GM18517 (cell line): ENCODE data around the gene AP3D1.
A peak's percentile ranks its signal among the peaks of the same experiment; 100 is the strongest.

Experiments
- ATAC-seq: cut with Tn5 transposase; IDR thresholded peaks from one replicate; pipeline ENCODE4 v1.9.1; 2021; ENCODE audit warnings: mild to moderate bottlenecking, moderate library complexity; ENCODE audit not compliant: unreplicated experiment

The AP3D1 gene

DNA sequence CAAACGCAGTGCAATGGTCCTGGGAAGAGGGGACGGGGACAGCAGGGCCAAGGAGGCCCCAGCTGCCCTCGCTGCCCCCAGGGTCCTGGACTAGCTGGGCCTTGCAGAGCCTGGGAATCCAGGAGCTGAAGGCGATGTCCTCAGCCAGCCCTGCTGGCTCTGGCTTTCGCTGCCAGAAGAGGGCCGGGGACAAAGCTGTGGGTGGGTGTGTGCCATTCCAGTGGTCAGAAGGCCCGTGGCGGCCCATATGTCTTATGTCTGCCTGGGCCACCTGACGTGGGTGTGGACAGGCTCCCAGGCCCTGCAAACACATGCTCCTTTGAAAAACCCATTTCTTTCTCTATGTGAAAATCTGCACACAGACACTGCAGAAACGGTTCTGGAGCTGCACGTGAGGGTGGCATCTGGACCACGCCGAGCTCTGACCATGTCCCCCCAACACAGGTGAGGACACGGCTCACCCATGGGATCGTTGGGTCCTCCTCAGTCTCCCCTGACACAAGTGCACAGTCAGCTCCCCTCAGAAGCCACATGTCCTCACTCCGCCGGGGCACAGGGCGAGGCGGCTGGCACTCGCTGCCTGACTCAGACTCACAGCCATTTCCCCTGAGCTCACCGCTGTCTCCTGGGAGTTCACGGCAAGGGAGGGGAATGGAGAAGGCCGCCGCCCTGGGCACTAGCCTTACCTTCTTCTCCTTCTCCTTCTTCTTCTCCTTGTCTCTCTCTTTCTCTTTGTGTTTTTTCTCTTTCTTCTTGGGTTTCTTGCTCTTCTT lies 37.7 kb downstream of the AP3D1 start:
- ATAC-seq: no peak

- no peak for ATAC-seq
Observed at GRCh38 chr19:2112516-2113320, 38.6 kb downstream of the AP3D1 start.

DNA sequence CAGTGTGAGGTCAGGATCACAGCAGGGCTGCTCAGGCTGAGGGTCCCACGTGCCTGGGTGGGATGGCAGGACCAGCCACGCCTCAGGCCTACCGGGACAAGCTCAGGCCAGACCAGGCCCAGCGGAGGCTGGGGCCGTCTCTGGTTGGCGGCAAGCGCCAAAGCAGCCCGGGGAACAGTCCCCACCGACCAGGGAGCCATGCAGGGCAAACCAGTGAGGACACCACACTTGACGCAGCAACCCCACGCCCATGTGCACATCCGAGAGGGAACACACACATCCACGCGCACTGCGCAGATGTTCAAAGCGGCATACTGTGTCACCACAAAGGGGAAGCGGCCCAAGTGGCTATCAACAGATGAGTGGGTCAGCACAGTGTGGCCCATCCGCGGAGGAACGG lies 39.5 kb downstream of the AP3D1 start:
- no peak for ATAC-seq

DNA sequence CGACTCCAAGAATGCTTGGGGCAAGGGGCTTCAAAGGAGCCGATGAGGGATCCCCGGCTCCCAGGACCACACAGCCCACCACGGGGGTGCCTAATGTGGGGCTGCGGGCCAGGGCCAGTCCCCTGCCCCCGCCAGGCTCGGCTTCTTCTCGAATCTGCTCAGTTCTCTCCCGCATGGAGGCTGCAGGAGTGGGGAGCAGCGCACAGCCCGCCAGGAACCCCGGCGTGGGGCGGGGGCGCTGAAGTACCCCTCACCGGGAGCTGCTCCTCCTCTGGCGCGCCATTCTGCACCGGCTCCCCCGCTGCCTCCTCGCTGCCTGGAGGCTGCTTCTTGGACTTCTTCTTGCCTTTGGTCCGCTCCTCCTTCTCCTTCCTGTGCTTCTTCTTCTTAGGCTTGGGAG lies 39.9 kb downstream of the AP3D1 start:
- no peak for ATAC-seq

- no peak for ATAC-seq
Observed at GRCh38 chr19:2110822-2111221, 40.5 kb downstream of the AP3D1 start.

- ATAC-seq: no peak
Observed at GRCh38 chr19:2109046-2109864, 42.1 kb downstream of the AP3D1 start.

DNA sequence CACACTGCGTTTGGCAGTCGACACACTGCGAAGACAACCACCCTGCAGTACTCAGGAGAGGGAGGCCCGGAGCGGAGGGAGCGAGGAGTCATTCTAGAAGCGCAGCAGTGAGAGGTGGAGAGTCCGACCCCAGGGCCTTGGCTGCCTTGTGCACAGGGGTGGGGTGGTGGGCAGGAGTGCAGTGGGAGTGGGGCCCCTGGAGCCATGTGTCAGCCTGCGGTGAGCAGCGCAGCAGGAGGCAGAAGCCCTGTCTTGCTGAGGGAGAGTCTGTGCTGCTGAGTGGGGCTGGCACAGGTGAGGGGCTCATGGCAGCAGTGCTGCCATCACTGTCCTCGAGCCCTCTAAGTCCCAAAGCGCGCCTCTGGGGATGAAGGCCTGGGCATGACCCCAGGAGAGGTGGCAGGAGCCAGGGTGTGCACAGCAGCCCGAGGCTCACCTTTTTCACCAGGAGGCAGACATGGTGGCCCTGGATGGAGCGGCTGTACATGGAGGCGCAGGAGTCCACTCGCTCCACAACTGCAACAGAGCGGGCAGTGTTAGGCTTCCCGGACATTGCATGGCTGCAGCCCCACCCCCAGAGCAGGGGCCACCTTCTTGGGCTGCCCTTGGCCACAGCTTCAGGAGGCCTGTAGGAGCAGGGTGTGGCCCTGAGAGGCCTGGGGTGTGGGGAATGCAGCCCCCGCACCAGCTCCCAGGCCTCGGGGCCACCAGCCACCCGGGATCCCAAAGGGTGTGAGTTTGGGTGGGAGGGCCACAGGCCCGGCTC lies 42.9 kb downstream of the AP3D1 start:
- ATAC-seq: no peak

DNA sequence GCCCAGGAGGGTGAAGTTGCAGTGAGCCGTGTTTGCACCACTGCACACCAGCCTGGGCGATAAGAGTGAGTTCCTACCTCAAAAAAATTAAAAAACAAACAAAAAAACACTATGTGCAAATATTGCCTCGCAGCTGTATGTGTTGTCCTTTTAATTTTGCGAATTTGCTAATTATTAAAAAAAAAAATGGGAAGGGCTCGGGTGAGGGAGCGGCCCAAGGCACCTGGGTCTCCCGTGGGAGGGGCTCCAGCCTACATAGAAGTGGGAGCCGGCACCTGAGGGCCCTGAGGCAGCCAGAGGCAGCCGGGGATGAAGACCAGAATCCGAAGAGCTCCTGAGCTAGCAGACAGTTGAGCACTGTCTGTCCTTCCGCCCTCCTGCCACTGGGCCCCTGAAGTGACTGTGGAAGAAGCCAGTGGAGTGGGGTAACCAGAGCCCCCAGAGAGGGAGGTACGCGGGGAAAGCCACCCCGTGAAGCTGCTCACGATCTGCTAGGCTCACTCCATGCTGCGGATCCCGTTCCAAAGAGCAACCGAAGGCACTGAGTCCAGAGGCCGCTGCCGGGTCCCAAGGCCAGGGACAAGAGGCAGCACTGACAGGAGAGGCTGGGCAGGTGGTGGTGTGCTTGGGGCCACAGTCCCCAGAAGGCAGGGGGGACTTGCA lies 48.2 kb downstream of the AP3D1 start:
- no peak for ATAC-seq

GRCh38 chr19:2101417-2102335 lies 49.7 kb downstream of the AP3D1 start:
- no peak for ATAC-seq

DNA sequence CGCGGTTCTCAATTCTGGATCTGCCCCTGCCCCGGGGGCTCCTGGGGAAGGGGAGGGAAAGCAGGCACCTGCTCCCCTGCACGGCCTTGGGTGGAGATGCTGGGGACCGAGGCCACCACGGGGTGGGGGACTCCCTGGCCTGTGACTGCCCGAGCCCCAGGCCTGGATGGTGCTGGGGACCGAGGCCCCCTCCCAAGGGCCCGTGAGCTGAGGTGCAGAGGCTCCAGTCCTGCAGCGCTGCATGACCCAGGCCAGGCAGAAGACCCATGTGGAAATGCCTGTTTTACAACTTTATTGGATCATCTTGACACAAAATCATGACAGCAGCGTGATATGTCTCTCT lies 50.7 kb downstream of the AP3D1 start:
- ATAC-seq: no peak

- ATAC-seq: no peak
Observed at GRCh38 chr19:2099937-2100718, 51.2 kb downstream of the AP3D1 start.

DNA sequence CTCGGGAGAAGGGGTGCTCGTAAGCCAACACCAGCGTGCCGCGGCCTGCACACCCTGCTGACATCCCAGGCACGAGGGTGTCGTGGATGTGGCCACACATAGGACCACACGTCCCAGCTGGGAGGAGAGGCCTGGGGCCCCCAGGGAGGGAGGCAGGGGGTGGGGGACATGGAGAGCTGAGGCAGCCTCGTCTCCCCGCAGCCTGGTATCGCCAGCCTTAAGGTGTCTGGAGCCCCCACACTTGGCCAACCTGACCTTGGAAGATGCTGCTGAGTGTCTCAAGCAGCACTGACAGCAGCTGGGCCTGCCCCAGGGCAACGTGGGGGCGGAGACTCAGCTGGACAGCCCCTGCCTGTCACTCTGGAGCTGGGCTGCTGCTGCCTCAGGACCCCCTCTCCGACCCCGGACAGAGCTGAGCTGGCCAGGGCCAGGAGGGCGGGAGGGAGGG lies 52.3 kb downstream of the AP3D1 start:
- ATAC-seq: no peak

DNA sequence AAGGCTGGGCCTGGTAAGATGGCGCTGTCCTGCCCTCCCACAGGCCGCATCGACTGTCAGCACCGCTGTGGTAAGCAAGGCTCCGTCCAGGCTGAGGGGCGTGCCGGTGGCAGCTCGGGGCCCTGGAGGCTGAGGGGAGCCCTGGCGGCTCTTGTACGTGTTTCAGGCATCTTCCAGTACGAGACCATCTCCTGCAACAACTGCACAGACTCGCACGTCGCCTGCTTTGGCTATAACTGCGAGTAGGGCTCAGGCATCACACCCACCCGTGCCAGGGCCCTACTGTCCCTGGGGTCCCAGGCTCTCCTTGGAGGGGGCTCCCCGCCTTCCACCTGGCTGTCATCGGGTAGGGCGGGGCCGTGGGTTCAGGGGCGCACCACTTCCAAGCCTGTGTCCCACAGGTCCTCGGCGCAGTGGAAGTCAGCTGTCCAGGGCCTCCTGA lies 53.5 kb downstream of the AP3D1 start:
- ATAC-seq: no peak

- peak; percentile 1 for ATAC-seq
Observed at GRCh38 chr19:2097203-2097885, 54.0 kb downstream of the AP3D1 start.

DNA sequence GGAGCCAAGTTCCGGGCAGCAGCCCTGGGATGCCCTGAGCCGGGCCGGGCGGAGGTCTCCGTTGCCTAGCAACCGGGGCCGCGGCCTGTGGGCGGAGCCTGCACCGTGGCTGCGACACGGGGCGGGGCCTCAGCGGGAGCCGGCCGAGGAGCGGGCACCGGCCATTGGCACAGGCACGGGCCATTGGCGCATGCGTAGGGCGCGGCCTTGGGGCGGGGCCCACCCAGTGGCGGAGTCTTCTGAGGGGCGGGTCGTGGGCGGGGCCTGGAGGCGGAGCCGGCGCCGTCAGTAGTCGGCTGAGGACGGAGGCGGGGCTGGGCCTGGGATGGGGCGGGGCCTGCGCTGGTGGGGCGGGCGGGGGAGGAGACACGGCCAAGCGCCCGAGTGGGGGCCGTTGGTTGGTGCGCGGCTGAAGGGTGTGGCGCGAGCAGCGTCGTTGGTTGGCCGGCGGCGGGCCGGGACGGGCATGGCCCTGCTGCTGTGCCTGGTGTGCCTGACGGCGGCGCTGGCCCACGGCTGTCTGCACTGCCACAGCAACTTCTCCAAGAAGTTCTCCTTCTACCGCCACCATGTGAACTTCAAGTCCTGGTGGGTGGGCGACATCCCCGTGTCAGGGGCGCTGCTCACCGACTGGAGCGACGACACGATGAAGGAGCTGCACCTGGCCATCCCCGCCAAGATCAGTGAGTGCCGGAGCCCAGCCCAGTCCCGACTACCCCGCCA lies 54.7 kb downstream of the AP3D1 start, which contains the start of gene IZUMO4:
Gene IZUMO4, plus strand, starts transcription at position 436 of the 723 bp plus-strand sequence. Its CDS starts 31 bp downstream, at position 467.
- ATAC-seq: peak; percentile 57

GRCh38 chr19:2096034-2096479 lies 55.3 kb downstream of the AP3D1 start, which contains the start of gene MOB3A:
Gene MOB3A, minus strand, starts transcription at chr19:2096326. Its CDS starts 17,766 bp downstream, at chr19:2078560.
- peak; percentile 43 for ATAC-seq
